ENCODE results near the gene HEMGN.

GRCh38 chr9:97940233-97940632 is 2.3 kb upstream of the HEMGN start:
- TF ChIP-seq CTCF (IDR thresholded peaks at IDR 0.05) (no peak), POLR2A (IDR thresholded peaks at IDR 0.05) (no peak)
